Breast epithelium (tissue), 4 donors: ENCODE results near the gene GALNT2. TPM values are rescaled to one million over a fixed set of nuclear protein-coding genes. Genes with fewer than 3 reads are reported as not detected.

ENCODE experiments used
- DNase-seq, 2 donors: peaks; one replicate each; pipeline ENCODE4 v3.0.0-alpha.2; 2019; ENCODE audit warnings: low spot score in 2 of 2
- H3K27ac ChIP-seq, 2 donors: fragments of 200-600 bp; sonication (generic) in 1 of 2; one replicate each; pipeline ENCODE4 v1.5.1; 2016 to 2019; ENCODE audit warnings: mild to moderate bottlenecking in 1 of 2
- H3K27me3 ChIP-seq, 2 donors: fragments of 200-600 bp; sonication (generic) in 1 of 2; one replicate each; pipeline versions ENCODE4 v1.5.1 to v1.6.0; 2017 to 2019; ENCODE audit warnings: control low read depth in 1 of 2, mild to moderate bottlenecking in 1 of 2
- H3K36me3 ChIP-seq: fragments of 200-600 bp; one replicate; pipeline ENCODE4 v1.5.1; 2019
- H3K4me1 ChIP-seq, 2 donors: fragments of 200-600 bp; sonication (generic); one replicate each; pipeline ENCODE4 v1.5.1; 2016 to 2019; ENCODE audit warnings: control low read depth in 1 of 2
- H3K4me3 ChIP-seq, 3 donors: fragments of 200-600 bp; sonication (generic); 1 replicate in 2 of 3; 2 replicates in 1 of 3; pipeline ENCODE4 v1.5.1; 2016 to 2019; ENCODE audit warnings: mild to moderate bottlenecking in 3 of 3, moderate library complexity in 2 of 3
- H3K9me3 ChIP-seq, 2 donors: fragments of 200-600 bp; sonication (generic) in 1 of 2; one replicate each; pipeline ENCODE4 v1.5.1; 2016 to 2019; ENCODE audit warnings: control low read depth in 1 of 2
- CTCF ChIP-seq, 3 donors: fragments of 450-650 bp; IDR thresholded peaks; one replicate each; pipeline ENCODE4 v1.5.1; 2016 to 2017; ENCODE audit warnings: antibody characterized with exemption in 3 of 3, mild to moderate bottlenecking in 3 of 3, moderate library complexity in 3 of 3
- POLR2A ChIP-seq: fragments of 450-650 bp; IDR thresholded peaks from one replicate; pipeline ENCODE4 v1.6.1; 2016; ENCODE audit warnings: antibody characterized with exemption, mild to moderate bottlenecking, moderate library complexity
- POLR2AphosphoS5 ChIP-seq, 3 donors: sonication (generic); formaldehyde crosslinking; IDR thresholded peaks; one replicate each; pipeline ENCODE4 v1.6.1; 2017; ENCODE audit warnings: antibody characterized with exemption in 3 of 3
- intact Hi-C: fragments of 100-400 bp; cut with DNase I; formaldehyde crosslinking; loops from one replicate; pipeline ENCODE4 v1.15.1; 2023; ENCODE audit warnings: low total_unique reads
- total RNA-seq, 3 donors: library from RNA; depleted of rRNA; stranded (reverse); fragments of >200 nt; gene quantifications; one replicate each; pipeline ENCODE4 v1.1.0, GENCODE V29; 2016

The GALNT2 gene
- total RNA-seq, 3 donors from 2014 or later: 27.4 to 53.0 (median 42.6) TPM

DNA sequence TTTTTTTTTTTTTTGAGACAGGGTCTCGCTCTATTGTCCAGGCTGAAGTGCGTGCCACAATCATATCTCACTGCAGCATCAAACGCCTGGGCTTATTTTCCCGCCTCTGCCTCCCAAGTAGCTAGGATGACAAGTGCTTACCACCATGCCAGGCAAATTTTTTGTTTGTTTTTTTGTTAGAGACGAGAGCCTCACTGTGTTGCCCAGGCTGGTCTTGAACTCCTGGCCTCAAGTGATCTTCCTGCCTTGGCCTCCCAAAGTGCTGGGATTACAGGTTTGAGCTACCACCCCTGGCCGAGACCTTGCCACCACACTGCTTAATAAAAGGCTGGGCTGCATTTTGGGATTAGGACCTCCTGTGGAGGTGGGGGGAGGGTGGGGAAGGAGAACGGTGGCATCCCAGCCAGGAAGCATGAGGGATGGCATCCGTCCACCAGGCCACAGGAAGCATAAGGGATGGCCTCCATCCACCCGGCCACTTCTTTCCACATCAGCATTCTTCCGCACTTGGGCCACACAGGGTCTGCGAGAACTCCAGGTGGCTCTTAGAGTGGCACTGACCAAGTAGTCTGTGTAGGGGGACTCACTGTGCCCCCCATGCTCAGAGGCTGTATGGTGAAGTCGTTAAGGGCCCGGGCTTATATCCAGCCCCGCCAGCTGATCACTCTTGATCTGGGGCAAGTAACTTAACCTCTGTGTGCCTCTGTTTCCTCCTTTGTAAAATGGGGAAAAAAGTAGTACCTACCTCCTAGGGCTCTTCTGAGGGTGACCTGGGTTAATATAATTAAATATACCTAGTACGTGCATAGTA is 75.0 kb downstream of the GALNT2 start:
- H3K27ac ChIP-seq: no peak overlapping the region
- TF ChIP-seq POLR2AphosphoS5 (IDR thresholded peaks at IDR 0.05) (no peak), POLR2A (no peak), CTCF (IDR thresholded peaks at IDR 0.05) (no peak)

GRCh38 chr1:230142608-230143210 is 75.7 kb downstream of the GALNT2 start:
- DNase-seq: no peak
- H3K4me1 ChIP-seq: peaks cover 0 to 21% of the 10 kb centered on the region in 2 donors
- H3K4me3 ChIP-seq: no peak overlapping the region
- H3K9me3 ChIP-seq: no peaks in the 10 kb centered on the region
- intact Hi-C loops: no loop called here
- H3K27ac ChIP-seq: no peak overlapping the region
- H3K36me3 ChIP-seq: no peaks in the 10 kb centered on the region
- no peaks in the 10 kb centered on the region for H3K27me3 ChIP-seq
- no peak for TF ChIP-seq CTCF (IDR thresholded peaks at IDR 0.05)
- no peak for TF ChIP-seq POLR2AphosphoS5 (IDR thresholded peaks at IDR 0.05)
- no peak for TF ChIP-seq POLR2A

More for the DNA sequence above, 75.0 kb downstream of the GALNT2 start:
- no peak for DNase-seq
- Histone ChIP-seq H3K27me3 (no peaks in the 10 kb centered on the region), H3K9me3 (no peaks in the 10 kb centered on the region), H3K4me3 (no peak overlapping the region), H3K4me1 (peaks cover 0 to 17% of the 10 kb centered on the region in 2 donors), H3K36me3 (no peaks in the 10 kb centered on the region)
- intact Hi-C loops: no loop called here

DNA sequence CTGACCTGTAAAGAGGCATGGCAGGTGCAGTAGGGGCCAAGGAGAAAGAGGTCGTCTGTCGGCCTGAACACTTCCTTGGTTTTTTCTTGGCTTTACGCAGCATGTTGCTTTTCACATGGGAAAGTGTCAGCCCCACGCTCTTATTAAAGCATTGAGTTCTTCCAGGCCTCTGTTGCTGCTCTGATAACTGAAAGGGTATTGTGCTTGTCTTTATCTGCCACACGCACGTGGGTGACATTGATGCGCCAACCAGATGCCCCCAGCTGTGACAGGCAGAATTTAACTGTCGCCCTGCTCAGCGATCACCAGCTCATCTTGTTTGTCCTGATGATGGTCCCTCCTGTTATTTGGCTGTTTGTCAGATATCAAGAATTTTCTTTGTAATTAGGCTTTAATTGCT is 76.5 kb downstream of the GALNT2 start:
- Histone ChIP-seq H3K4me1 (peaks cover 0 to 25% of the 10 kb centered on the region in 2 donors), H3K36me3 (no peaks in the 10 kb centered on the region), H3K4me3 (no peak overlapping the region), H3K27ac (no peak overlapping the region), H3K9me3 (no peaks in the 10 kb centered on the region), H3K27me3 (no peaks in the 10 kb centered on the region)
- DNase-seq: no peak
- TF ChIP-seq CTCF (IDR thresholded peaks at IDR 0.05): no peak
- TF ChIP-seq POLR2AphosphoS5 (IDR thresholded peaks at IDR 0.05): no peak
- TF ChIP-seq POLR2A: no peak
- intact Hi-C loops: no loop called here

DNA sequence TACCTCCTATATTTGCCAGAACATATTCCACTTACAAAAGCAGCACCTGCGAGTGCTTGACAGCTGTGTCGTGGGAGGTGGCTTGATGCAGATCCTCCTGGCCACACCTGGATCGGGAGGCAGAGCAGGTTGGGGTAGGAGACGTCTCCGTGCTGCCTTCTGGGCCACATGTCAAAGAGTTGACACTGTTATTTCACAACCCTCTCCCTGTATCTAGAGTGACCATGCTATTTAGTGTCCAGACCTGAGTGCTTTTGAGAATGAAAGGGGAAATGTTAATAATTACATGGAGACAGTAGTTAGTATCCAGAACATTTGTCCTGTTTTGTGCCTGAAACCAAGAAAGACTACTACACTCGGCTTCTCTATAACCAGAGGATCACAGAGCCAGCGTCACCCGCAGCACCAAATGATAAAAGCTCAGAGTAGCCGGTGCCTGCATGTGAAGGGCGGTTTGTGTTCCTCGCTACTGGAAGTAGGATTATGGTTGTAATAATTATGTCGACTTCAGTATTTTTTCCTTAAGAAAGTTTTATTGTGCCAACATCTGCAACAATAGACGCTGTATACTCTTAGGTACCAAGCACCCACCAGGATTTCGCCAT is 77.1 kb downstream of the GALNT2 start:
- Histone ChIP-seq H3K27ac (no peak overlapping the region), H3K9me3 (no peaks in the 10 kb centered on the region), H3K4me1 (peaks cover 0 to 25% of the 10 kb centered on the region in 2 donors), H3K27me3 (no peaks in the 10 kb centered on the region), H3K36me3 (no peaks in the 10 kb centered on the region), H3K4me3 (no peak overlapping the region)
- TF ChIP-seq POLR2A (no peak), POLR2AphosphoS5 (IDR thresholded peaks at IDR 0.05) (no peak), CTCF (IDR thresholded peaks at IDR 0.05) (no peak)
- no peak for DNase-seq
- intact Hi-C loops: no loop called here
